Effector CD4-positive, alpha-beta T cell (primary cell): ENCODE data around the gene INS. TPM values are rescaled to one million over a fixed set of nuclear protein-coding genes. Genes with fewer than 3 reads are reported as not detected.

Experiments used
- DNase-seq: peaks from one replicate; pipeline ENCODE4 v3.0.0-alpha.2; 2020
- total RNA-seq: gene quantifications from one replicate; lab custom pipeline; 2026; lab: John Stamatoyannopoulos, UW

Gene INS
- not detected for total RNA-seq

DNA sequence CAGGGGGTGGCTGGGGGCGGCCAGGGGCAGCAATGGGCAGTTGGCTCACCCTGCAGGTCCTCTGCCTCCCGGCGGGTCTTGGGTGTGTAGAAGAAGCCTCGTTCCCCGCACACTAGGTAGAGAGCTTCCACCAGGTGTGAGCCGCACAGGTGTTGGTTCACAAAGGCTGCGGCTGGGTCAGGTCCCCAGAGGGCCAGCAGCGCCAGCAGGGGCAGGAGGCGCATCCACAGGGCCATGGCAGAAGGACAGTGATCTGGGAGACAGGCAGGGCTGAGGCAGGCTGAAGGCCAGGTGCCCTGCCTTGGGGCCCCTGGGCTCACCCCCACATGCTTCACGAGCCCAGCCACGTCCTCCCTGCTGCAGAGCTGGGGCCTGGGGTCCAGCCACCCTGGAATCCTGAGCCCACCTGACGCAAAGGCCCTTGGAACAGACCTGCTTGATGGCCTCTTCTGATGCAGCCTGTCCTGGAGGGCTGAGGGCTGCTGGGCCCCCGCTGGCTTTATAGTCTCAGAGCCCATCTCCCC is at the start of gene INS:
TSS of gene INS (minus strand) at position 474 of the 524 bp plus-strand sequence. CDS start at position 236, 238 bp downstream.
- DNase-seq: no peak

GRCh38 chr11:2210366-2211112 is 49.5 kb upstream of the INS start:
- no peak for DNase-seq

GRCh38 chr11:2209900-2210321 is 48.9 kb upstream of the INS start:
- DNase-seq: no peak

DNA sequence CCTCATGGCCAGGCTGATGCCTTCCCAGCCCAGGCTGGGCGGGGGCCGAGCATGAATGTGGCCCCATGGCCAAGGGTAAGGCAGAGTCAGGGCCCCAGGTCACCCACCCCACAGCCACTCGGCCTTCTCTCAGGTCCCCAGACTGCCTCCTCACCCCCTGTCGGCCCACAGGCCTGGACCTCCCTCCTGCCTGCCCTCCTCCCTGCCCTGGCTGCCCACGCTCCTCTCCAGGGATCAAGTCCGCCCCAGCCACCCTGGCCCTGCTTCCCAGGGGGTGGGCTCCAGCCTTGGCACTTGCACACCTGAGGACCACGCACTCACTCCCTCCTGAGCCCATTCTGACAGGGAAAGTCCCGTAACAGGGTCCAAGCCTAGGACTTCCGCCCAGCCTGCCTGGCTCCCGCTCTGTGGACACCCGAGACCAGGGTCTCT is 48.4 kb upstream of the INS start:
- no peak for DNase-seq

- DNase-seq: no peak
These were observed 47.8 kb upstream of the INS start for GRCh38 chr11:2208691-2209369.

- no peak for DNase-seq
These were observed 47.0 kb upstream of the INS start for GRCh38 chr11:2207773-2208621.

- DNase-seq: no peak
These were observed 46.2 kb upstream of the INS start for GRCh38 chr11:2207212-2207611.

DNA sequence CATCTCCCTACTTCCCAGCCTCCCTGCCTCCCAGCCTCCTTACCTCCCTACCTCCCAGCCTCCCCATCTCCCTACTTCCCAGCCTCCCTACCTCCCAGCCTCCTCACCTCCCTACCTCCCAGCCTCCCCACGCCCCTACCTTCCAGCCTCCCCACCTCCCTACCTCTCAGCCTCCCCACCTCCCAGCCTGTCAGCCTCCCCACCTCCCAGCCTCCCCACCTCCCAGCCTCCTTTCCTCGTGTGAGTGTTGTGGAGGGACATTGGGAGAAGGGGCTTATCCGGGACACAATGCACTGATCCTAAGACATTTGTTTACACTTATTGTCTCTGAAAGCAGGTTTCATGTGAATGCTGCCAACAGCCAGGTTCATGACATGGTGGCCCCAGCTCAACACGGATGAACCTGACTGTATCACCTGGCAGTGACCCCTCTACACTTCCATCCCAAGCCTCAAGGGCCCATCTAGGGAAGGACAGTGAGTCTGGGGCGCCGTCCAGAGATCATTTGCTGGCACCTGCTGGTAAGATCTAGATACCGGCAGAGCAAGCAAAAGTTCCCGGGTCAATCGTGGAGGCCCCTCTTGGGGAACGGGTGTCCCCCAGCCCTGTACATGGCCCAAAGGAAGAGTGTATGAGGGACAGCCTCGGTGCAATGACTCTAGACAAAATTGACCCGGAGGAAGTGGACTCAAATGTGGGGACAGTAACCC is 45.1 kb upstream of the INS start:
- DNase-seq: no peak

- no peak for DNase-seq
These were observed 44.3 kb upstream of the INS start for GRCh38 chr11:2205214-2205720.

DNA sequence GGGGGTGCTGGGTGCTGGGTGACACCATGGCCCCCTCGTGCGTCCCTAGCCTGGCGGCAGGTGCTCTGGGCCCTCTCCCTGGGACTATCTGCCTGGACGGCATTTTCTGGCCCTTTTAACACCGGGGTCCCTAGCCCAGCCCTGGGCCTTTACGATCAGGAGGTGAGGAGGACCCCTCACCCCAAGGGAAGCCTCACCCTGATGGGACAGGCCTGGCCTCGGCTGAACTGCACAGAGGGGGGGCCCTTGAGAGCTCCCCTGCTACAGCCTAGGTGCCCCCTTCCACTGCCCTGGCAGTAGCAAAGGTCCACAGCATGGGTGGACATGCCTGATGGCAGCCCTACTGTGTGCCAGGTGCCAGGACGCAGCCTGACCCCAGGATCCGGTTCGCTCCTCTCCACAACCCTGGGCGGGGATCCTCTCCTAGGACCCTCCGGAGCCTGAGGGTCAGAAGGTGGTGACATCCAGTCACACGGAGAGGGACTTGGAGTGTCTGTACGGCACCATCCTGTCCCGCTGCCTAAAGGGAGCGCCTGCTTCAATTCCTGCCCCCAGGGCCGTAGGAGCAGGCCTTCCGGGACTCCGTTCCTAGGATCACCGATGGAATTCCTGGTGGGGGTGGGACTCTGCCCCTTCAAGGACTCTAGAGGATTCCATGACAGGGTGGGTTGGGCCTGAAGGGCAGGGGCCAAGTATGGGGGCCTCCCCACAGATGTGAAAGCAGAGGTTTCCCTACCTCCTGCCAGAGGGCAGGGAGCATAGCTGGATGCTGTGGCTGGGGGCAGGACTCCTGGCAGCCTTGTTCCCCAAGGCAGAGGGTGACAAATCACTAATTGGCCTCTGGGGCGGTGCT is 43.6 kb upstream of the INS start:
- no peak for DNase-seq

DNA sequence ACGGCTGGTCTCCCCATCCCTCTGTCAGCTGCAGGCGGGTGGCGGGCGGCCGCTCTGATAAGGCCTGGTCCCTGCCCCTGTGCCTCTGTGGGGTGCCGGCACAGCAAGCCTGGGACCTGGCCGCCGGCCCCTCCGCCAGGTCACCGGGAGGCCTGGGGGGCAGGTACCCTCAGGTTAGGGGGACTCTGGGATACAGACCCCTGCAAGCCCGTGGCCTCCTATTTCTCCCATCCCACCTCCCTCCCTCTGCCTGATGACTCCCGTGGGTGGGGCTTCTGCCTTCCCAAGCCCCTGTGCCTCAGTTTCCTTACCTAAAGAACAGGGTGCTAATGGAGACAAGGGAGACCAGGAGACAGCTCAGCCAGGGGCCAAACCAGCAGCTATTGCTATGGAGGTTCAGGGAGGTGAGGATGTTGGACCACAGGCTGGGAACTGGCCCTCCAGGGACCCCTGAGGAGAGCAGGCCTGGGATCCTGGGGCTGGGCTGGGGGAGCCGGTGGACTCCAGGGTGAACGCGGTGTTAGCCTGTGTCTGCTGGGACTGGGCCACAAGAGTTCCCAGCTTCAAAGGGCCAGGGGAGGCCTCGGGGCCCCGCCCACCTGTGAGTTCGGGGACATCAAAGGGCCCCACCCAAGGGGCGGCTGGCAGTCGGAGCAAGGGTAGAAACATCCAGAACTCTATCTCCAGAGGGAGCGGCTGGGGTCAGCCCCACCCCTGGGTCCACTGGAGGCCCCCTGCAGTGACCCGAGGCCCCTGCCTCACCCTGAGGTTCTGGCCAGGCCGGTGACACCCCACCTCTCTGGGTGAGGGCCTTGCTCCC is 42.6 kb upstream of the INS start:
- no peak for DNase-seq

GRCh38 chr11:2202900-2203439 is 42.0 kb upstream of the INS start:
- DNase-seq: no peak

DNA sequence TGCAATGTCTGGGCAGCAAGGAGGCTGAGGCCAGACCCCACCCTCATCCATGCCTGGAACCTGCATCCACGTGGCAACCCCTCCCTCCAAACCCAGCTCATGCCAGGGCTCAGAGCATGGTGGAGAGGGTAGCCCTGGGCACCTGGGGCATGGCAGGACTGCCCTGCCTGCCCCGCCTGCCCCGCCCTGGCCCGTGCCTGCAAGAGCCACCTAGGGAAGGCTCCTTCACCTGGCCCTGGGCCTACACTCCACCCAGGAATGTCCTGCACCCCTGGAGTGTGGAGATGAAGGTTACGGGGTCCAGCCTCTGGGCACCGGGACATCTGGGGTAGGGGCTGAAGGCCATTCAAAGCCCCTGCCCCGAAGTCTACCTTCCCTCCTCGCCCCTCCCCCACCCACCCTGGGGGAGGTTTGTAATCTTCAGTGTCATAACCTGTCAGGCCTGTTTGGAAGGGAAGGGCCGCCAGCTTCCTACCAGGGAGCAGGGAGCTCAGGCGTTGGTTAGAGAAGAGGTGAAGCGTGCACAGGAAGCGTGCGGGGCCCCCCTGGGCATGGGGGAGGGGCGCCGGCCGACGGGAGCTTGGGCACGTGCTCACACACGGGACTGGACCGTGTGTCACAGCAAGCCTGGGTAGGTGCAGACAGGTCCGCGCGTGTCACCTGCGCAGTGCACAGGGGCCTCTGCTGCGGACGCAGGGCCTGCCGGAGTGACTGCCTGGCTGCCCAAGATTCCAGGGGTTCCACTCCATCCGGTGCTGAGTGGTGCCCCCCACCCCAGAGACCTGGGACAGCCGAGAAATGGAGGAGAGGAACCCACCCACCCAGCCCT is 41.3 kb upstream of the INS start:
- DNase-seq: no peak

DNA sequence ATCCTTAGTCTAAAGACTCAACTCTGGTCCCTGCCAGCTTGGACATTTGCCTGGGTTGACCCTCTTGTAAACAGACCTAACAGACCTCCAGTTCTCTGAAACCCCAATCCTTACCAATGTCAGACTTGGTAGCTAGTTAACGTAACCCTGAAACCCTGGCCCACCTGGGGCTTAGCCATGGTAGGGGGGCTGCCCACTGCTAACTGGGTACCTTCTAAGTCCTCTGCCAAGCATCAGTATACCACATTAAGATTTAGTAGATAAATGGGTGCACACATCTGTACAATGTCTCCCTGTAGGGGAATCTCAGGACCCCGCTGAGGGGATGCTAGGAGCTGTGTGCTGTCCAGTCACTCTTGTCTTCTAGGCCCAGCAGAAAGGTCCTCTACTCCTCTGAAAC is 40.5 kb upstream of the INS start:
- DNase-seq: no peak

DNA sequence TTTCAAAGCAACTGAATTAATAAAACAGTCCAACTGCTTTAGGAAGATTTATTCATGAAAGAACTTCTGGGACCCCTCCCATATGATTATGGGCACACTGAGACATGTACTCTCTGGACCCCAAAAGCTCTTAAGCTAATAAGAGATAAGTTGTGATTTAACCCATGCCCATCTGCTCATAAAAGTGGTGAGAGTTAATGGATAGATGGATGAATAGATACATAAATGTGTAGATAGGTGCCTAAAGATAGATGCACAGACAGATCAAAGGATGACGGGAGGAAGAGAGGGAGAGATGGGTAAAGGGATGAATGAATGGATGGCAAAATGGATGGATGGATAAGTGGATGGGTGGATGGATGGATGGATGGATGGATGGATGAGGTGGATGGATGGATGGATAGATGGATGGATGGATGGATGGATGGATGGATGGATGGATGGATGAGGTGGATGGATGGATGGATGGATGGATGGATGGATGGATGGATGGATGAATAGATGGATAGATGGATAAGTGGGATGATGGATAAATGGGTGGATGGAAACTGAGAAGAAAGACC is 40.0 kb upstream of the INS start:
- no peak for DNase-seq

GRCh38 chr11:2200536-2200935 is 39.5 kb upstream of the INS start:
- no peak for DNase-seq

- no peak for DNase-seq
These were observed 38.7 kb upstream of the INS start for GRCh38 chr11:2199466-2200341.
